K562 (cell line): Measurements from ENCODE around the gene HLA-E. TPM values are rescaled to one million over a fixed set of nuclear protein-coding genes. Genes with fewer than 3 reads are reported as not detected.

Experiments
- ATF1 ChIP-seq, 2 experiments: fragments of 450-650 bp in 1 of 2; IDR thresholded peaks; 2 replicates each; pipeline ENCODE4 v1.6.1; 2016; ENCODE audit warnings: missing compliant biosample characterization in 1 of 2, missing genetic modification characterization in 1 of 2
- BRF1 ChIP-seq: IDR thresholded peaks from 3 replicates; pipeline ENCODE4 v1.6.1; 2011; ENCODE audit warnings: borderline replicate concordance, mild to moderate bottlenecking; ENCODE audit not compliant: insufficient read length; ENCODE audit errors: extremely low read depth
- CCNT2 ChIP-seq: IDR thresholded peaks from 2 replicates; pipeline ENCODE4 v1.6.1; 2011; ENCODE audit warnings: borderline replicate concordance, low read depth, mild to moderate bottlenecking, moderate library complexity, mixed read lengths, low read length; ENCODE audit not compliant: insufficient read length; ENCODE audit errors: extremely low read depth
- EGR1 ChIP-seq: fragments of 450-650 bp; conservative IDR thresholded peaks from 2 replicates; pipeline ENCODE4 v1.6.1; 2017; ENCODE audit warnings: mild to moderate bottlenecking
- ELF2 ChIP-seq: fragments of 250-450 bp; sonication (Bioruptor Pico); IDR thresholded peaks from 2 replicates; pipeline ENCODE4 v1.5.0; 2021; ENCODE audit warnings: mild to moderate bottlenecking
- FOXK2 ChIP-seq, 2 experiments: fragments of 450-650 bp; IDR thresholded peaks in 1 of 2; conservative IDR thresholded peaks in 1 of 2; 2 replicates each; pipeline ENCODE4 v1.6.1; 2016; ENCODE audit warnings: low read depth in 2 of 2, mild to moderate bottlenecking in 1 of 2
- HNRNPL ChIP-seq: fragments of 200-400 bp; formaldehyde crosslinking; IDR thresholded peaks from 2 replicates; pipeline ENCODE4 v1.6.1; 2017; ENCODE audit warnings: low read depth, mild to moderate bottlenecking, low read length
- MIER1 ChIP-seq: fragments of 450-650 bp; IDR thresholded peaks from 2 replicates; pipeline ENCODE4 v1.6.1; 2016; ENCODE audit warnings: antibody characterized with exemption, mild to moderate bottlenecking, low read depth
- MLLT1 ChIP-seq, 2 experiments: fragments of 450-650 bp; IDR thresholded peaks; 2 replicates each; pipeline ENCODE4 v1.6.1; 2016
- MXI1 ChIP-seq: IDR thresholded peaks from 2 replicates; pipeline ENCODE4 v1.6.1; 2011; ENCODE audit warnings: low read depth, mild to moderate bottlenecking, improper control_type of control experiment, low read length
- NCOR1 ChIP-seq: fragments of 450-650 bp; IDR thresholded peaks from 2 replicates; pipeline ENCODE4 v1.6.1; 2016; ENCODE audit warnings: mild to moderate bottlenecking, moderate library complexity
- PHB2 ChIP-seq: fragments of 450-650 bp; IDR thresholded peaks from 2 replicates; pipeline ENCODE4 v1.6.1; 2017; ENCODE audit warnings: low read depth
- PHF20 ChIP-seq: fragments of 450-650 bp; IDR thresholded peaks from 2 replicates; pipeline ENCODE4 v1.6.1; 2018; ENCODE audit not compliant: partially characterized antibody
- PRPF4 ChIP-seq: fragments of 200-400 bp; formaldehyde crosslinking; IDR thresholded peaks from one replicate; pipeline ENCODE4 v1.6.1; 2017; ENCODE audit warnings: low read length, low read depth, mild to moderate bottlenecking; ENCODE audit not compliant: insufficient read depth, poor library complexity, severe bottlenecking
- SMARCA5 ChIP-seq: fragments of 450-650 bp; IDR thresholded peaks from 2 replicates; pipeline ENCODE4 v1.6.1; 2016
- TRIM24 ChIP-seq, 2 experiments: fragments of 450-650 bp; IDR thresholded peaks; 2 replicates each; pipeline ENCODE4 v1.6.1; 2016
- U2AF1 ChIP-seq: fragments of 200-400 bp; formaldehyde crosslinking; optimal IDR thresholded peaks from 2 replicates; pipeline ENCODE3; 2017; ENCODE audit warnings: mild to moderate bottlenecking, low read depth, low read length, moderate library complexity
- U2AF2 ChIP-seq: fragments of 200-400 bp; formaldehyde crosslinking; optimal IDR thresholded peaks from 2 replicates; pipeline ENCODE3; 2017; ENCODE audit warnings: low read depth, mild to moderate bottlenecking, low read length
- ZNF217 ChIP-seq: sonication (generic); formaldehyde crosslinking; IDR thresholded peaks from 2 replicates; pipeline ENCODE4 v1.8.0; 2022; ENCODE audit warnings: mild to moderate bottlenecking, missing genetic modification reagents
- ZNF449 ChIP-seq: fragments of 250-450 bp; sonication (Bioruptor Pico); IDR thresholded peaks from 2 replicates; pipeline ENCODE4 v1.8.0; 2022; ENCODE audit warnings: moderate library complexity, mild to moderate bottlenecking, inconsistent platforms
- ZNF766 ChIP-seq: fragments of 200-800 bp; sonication (Bioruptor generic); conservative IDR thresholded peaks from 2 replicates; pipeline ENCODE4 v1.6.1; 2016; ENCODE audit warnings: missing genetic modification characterization, missing compliant biosample characterization
- ZNF778 ChIP-seq: fragments of 450-650 bp; formaldehyde crosslinking; IDR thresholded peaks from 2 replicates; pipeline ENCODE4 v1.4.0; 2020; ENCODE audit warnings: mild to moderate bottlenecking, moderate library complexity
- polyA plus RNA-seq, 8 experiments: library from polyadenylated mRNA; depleted of rRNA in 4 of 8; stranded (reverse) in 5 of 8; unstranded in 3 of 8; fragments of >200 nt; fragmentation: Nextera tagmentation in 2 of 8; fragmentation: Illumina TruSeq in 1 of 8; extraction: Ambion mirVana in 2 of 8; extraction: Trizol in 1 of 8; gene quantifications; 2 replicates each; pipeline versions ENCODE4 v1.2.1 to v1.2.3, GENCODE V29; 2011 to 2014; ENCODE audit warnings: inconsistent platforms in 1 of 8, missing spikeins in 1 of 8
- total RNA-seq, 7 experiments: library from RNA; depleted of rRNA in 6 of 7; stranded (reverse); fragments of >200 nt in 6 of 7; fragmentation: Illumina TruSeq in 2 of 7; extraction: Trizol in 2 of 7; gene quantifications; 2 replicates each; pipeline versions ENCODE4 v1.2.1 to v1.2.3, GENCODE V29; 2011 to 2021; ENCODE audit warnings: low replicate concordance in 1 of 7
- TF ChIP-seq, protein P1 (sequence below): fragments of 250-450 bp; sonication (Bioruptor Pico); IDR thresholded peaks from 2 replicates; pipeline ENCODE4 v1.5.0; 2021
- TF ChIP-seq, protein P2 (sequence below): fragments of 250-450 bp; sonication (Bioruptor Pico); IDR thresholded peaks from 2 replicates; pipeline ENCODE4 v1.5.1; 2021; ENCODE audit warnings: mild to moderate bottlenecking

Gene HLA-E
- total and polyA plus RNA-seq, 9 of the 15 experiments (the other 6 are each of a cell fraction or from before 2014, with no cell fraction given), result 3.2 to 39.9 (median 26.8) TPM

DNA sequence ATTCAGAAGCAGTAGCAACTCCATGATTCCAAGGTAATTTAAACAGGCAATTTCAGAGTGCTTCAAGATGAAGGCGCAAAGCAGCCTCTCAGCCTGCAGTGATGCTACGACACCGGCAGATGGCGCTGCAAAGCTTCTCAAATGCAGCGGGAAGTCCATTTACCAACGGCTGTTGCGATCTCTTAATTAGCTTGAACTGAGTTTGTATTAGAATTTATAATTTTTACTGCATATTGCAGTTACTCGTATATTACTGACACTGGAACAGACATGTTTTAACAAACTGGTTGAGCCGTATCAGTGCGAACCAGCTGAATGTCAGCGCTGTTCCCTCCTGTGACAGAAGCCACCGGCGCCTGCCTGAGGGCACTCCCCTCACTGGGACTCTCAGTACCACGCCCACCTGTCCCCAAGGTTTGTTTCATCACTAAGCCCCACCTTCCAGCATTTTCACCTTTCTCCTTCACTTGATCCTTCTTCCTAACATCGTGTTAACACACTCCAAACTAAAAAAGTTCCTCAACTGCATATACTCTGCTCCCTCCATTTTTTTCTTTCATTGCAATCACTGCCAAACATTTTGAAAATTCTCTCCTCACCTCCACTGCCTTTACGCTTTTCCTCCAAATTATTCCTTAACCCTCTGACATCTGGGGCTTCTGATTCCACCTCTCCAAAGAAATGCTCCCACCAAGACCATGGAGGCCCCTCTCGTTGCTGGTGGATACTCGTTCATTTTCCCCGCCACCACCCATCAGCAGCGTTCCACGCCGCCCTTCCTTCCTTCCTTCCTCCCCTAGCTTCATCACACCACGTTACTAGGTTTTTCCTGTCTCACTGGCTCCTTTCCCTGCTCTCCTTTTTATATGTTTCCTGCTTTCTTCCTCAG is 52.5 kb downstream of the HLA-E start (continued):
- TF ChIP-seq U2AF1, result no peak
- TF ChIP-seq PRPF4, result no peak
- TF ChIP-seq MIER1, result no peak
- TF ChIP-seq HNRNPL, result no peak
- TF ChIP-seq, protein P1, sequence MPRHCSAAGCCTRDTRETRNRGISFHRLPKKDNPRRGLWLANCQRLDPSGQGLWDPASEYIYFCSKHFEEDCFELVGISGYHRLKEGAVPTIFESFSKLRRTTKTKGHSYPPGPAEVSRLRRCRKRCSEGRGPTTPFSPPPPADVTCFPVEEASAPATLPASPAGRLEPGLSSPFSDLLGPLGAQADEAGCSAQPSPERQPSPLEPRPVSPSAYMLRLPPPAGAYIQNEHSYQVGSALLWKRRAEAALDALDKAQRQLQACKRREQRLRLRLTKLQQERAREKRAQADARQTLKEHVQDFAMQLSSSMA, result no peak
- TF ChIP-seq MLLT1 (IDR thresholded peaks at IDR 0.05), result no peak
- TF ChIP-seq MXI1, result no peak
- no peak for TF ChIP-seq ZNF449 (CRISPR knock-in tag)
- TF ChIP-seq EGR1, result peak; percentile 44; the same call in 1 of the 2 replicates
- no peak for TF ChIP-seq PHF20
- TF ChIP-seq ZNF217, result no peak
- TF ChIP-seq TRIM24 (IDR thresholded peaks at IDR 0.05), result no peak
- TF ChIP-seq ZNF778, result no peak
- no peak for TF ChIP-seq ATF1 (CRISPR knock-in tag; IDR thresholded peaks at IDR 0.05)
- peak; percentile 32; the same call in 1 of the 2 replicates for TF ChIP-seq ATF1 (tag; IDR thresholded peaks at IDR 0.05)
- TF ChIP-seq BRF1, result no peak
- TF ChIP-seq ZNF766 (CRISPR knock-in tag), result no peak
- TF ChIP-seq NCOR1, result no peak
- TF ChIP-seq FOXK2 (conservative IDR thresholded peaks at IDR 0.05 in 1 of 2, IDR thresholded peaks at IDR 0.05 in 1 of 2; ENCODE audit: low read depth in 2 of 2), result peak in 1 of 2 experiments; percentile 12; a peak in 1 of 4 replicates
- no peak for TF ChIP-seq U2AF2
- TF ChIP-seq SMARCA5, result no peak
- TF ChIP-seq ELF2 (CRISPR knock-in tag), result no peak
- no peak for TF ChIP-seq CCNT2
- TF ChIP-seq, protein P2, sequence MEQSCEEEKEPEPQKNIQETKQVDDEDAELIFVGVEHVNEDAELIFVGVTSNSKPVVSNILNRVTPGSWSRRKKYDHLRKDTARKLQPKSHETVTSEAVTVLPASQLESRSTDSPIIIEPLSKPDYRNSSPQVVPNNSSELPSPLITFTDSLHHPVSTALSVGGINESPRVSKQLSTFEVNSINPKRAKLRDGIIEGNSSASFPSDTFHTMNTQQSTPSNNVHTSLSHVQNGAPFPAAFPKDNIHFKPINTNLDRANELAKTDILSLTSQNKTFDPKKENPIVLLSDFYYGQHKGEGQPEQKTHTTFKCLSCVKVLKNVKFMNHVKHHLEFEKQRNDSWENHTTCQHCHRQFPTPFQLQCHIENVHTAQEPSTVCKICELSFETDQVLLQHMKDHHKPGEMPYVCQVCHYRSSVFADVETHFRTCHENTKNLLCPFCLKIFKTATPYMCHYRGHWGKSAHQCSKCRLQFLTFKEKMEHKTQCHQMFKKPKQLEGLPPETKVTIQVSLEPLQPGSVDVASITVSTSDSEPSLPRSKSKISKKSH (CRISPR knock-in tag), result no peak
- no peak for TF ChIP-seq PHB2
